ENCODE measurements around the gene SERINC4. TPM values are rescaled to one million over a fixed set of nuclear protein-coding genes. Genes with fewer than 3 reads are reported as not detected.

Gene SERINC4
- total and polyA plus RNA-seq, 2 donors (not counting 1 experiment from before 2014, with no cell fraction given) = 0.32 TPM; not detected in 1

DNA sequence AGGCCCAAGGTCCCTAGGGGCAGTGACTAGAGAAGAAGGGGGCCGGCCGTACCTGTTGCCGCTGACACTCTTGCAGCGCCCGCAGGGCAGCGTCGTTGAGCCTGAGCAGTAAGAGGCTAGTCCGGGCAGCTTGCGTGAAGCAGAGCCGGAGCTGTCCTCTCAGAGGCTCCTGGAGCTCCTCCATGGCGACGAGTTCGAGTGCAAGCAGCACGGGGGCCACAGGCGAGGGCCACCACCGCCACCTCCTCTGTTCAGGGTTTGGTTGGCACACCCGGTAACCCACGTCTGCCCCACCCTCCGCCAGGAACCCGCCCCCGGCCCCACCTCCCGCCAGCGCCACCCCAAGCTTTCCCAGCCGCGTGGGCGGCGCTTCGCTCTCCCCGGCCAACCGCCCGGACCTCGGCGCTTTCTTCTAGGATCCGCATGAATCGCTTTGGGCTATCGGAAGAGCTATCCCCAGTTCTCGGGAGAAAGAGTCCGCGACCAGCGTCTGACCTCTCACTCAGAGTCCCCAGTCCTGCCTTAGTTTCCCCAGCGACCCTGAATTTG is 23.2 kb downstream of the SERINC4 start, which contains the start of gene ELL3:
Gene ELL3 (minus strand): TSS at position 249 of the 549 bp plus-strand sequence. CDS start 65 bp downstream, at position 184.
- peaks cover 10% of the 10 kb centered on the region for H3K79me2 ChIP-seq (ENCODE audit: control insufficient read depth, insufficient read depth, low read length)
- H3K27ac Mint-ChIP-seq = peak within 1 kb of the TSS; percentile 97
- H3K9me3 ChIP-seq (ENCODE audit: control extremely low read depth in 1 of 3, control insufficient read depth in 2 of 3, insufficient read depth in 1 of 3, low read length in 2 of 3) = no peaks in the 10 kb centered on the region
- no peaks in the 10 kb centered on the region for H3K27me3 ChIP-seq (replicated peaks in 1 of 4; ENCODE audit: control extremely low read depth in 1 of 4, control insufficient read depth in 3 of 4, insufficient read depth in 4 of 4, low read length in 3 of 4)
- CTCF ChIA-PET = interaction anchor here (0.8 to 11.4 kb wide), 14 partner anchors 9 to 66 kb away, joined by 3 to 150 read pairs (median 6); partner anchors contain the start of genes HYPK, MFAP1, SERF2 and SERINC4
- intact Hi-C loops (cut with micrococcal nuclease) = loop anchor here (1.0 kb wide), 5 partner anchors 7 to 48 kb away; partner anchors contain the start of genes MFAP1 and SERF2
- peaks cover 42% of the 10 kb centered on the region for H3K4me1 Mint-ChIP-seq
- H2AFZ ChIP-seq (ENCODE audit: insufficient read depth, low read depth, low read length, poor library complexity, severe bottlenecking) = peak within 1 kb of the TSS; percentile 75
- ATAC-seq (ENCODE audit: low read depth) (peak; percentile 62), DNase-seq (peak; percentile 89)
- peaks cover 42% of the 10 kb centered on the region for H4K20me1 ChIP-seq (ENCODE audit: control insufficient read depth, insufficient read depth, low read length, poor library complexity, severe bottlenecking)
- TF ChIP-seq, protein P1, sequence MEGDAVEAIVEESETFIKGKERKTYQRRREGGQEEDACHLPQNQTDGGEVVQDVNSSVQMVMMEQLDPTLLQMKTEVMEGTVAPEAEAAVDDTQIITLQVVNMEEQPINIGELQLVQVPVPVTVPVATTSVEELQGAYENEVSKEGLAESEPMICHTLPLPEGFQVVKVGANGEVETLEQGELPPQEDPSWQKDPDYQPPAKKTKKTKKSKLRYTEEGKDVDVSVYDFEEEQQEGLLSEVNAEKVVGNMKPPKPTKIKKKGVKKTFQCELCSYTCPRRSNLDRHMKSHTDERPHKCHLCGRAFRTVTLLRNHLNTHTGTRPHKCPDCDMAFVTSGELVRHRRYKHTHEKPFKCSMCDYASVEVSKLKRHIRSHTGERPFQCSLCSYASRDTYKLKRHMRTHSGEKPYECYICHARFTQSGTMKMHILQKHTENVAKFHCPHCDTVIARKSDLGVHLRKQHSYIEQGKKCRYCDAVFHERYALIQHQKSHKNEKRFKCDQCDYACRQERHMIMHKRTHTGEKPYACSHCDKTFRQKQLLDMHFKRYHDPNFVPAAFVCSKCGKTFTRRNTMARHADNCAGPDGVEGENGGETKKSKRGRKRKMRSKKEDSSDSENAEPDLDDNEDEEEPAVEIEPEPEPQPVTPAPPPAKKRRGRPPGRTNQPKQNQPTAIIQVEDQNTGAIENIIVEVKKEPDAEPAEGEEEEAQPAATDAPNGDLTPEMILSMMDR (IDR thresholded peaks at IDR 0.05) = no peak
- TF ChIP-seq EZH2 (IDR thresholded peaks at IDR 0.05; ENCODE audit: borderline replicate concordance, insufficient read depth, low read depth, low read length, poor library complexity, severe bottlenecking) = no peak
- H3K4me2 ChIP-seq (replicated peaks; ENCODE audit: low read depth, low read length, poor library complexity, severe bottlenecking) = peak within 1 kb of the TSS; percentile 96
- H3K9me3 Mint-ChIP-seq (ENCODE audit: insufficient read depth) = no peaks in the 10 kb centered on the region
- H3K4me1 ChIP-seq (ENCODE audit: control insufficient read depth in 2 of 2, insufficient read depth in 2 of 2, low read length in 2 of 2) = peaks cover 16 to 30% of the 10 kb centered on the region in 2 donors
- peak within 1 kb of the TSS; percentile 73 to 76 for H3K27ac ChIP-seq (ENCODE audit: low read length in 2 of 2)
- WGBS (ENCODE audit: insufficient coverage) = under 1% methylated on average over 38 of the region's 41 CpGs
- POLR2A ChIA-PET = interaction anchor here (0.8 to 4.8 kb wide), 13 partner anchors 13 to 266 kb away, joined by 3 to 72 read pairs (median 9); partner anchors contain the start of genes HYPK, MFAP1, PDIA3 and SERF2
- no peaks in the 10 kb centered on the region for H3K27me3 Mint-ChIP-seq
- H3K4me3 ChIP-seq (ENCODE audit: control extremely low read depth in 1 of 5, extremely low read depth in 1 of 5, insufficient read depth in 1 of 5, low read depth in 2 of 5, low read length in 4 of 5) = peak within 1 kb of the TSS; percentile 78 to 93 (median 88)
- peak within 1 kb of the TSS; percentile 96 for H3K4me3 Mint-ChIP-seq
- H3K36me3 ChIP-seq (replicated peaks in 1 of 2; ENCODE audit: control extremely low read depth in 1 of 2, control insufficient read depth in 1 of 2, extremely low read depth in 1 of 2, insufficient read depth in 2 of 2, low read length in 1 of 2) = peaks cover 8 to 31% of the 10 kb centered on the region in 2 experiments
- peak within 1 kb of the TSS; percentile 78 for H3K9ac ChIP-seq (ENCODE audit: low read length)
